Suprapubic skin (tissue), 4 donors: ENCODE results near the gene LANCL2. TPM values are rescaled to one million over a fixed set of nuclear protein-coding genes. Genes with fewer than 3 reads are reported as not detected.

ENCODE experiments used
- DNase-seq, 2 donors: peaks; one replicate each; pipeline ENCODE4 v3.0.0-alpha.2; 2019; ENCODE audit warnings: low spot score in 2 of 2
- H3K27ac ChIP-seq: fragments of 200-600 bp; sonication (generic); one replicate; pipeline ENCODE4 v1.5.1; 2019
- H3K27me3 ChIP-seq: fragments of 200-600 bp; sonication (generic); one replicate; pipeline ENCODE4 v1.5.1; 2019
- H3K36me3 ChIP-seq: fragments of 200-600 bp; sonication (generic); one replicate; pipeline ENCODE4 v1.5.1; 2019
- H3K4me1 ChIP-seq: fragments of 200-600 bp; sonication (generic); one replicate; pipeline ENCODE4 v1.5.1; 2019
- H3K4me3 ChIP-seq: fragments of 200-600 bp; sonication (generic); one replicate; pipeline ENCODE4 v1.5.1; 2019; ENCODE audit warnings: mild to moderate bottlenecking
- H3K9me3 ChIP-seq: fragments of 200-600 bp; sonication (generic); one replicate; pipeline ENCODE4 v1.5.1; 2019
- EP300 ChIP-seq: sonication (generic); formaldehyde crosslinking; IDR thresholded peaks from one replicate; pipeline ENCODE4 v1.6.1; 2017; ENCODE audit warnings: antibody characterized with exemption
- POLR2A ChIP-seq, 2 donors: fragments of 450-650 bp; IDR thresholded peaks; one replicate each; pipeline ENCODE4 v1.6.1; 2017; ENCODE audit warnings: antibody characterized with exemption in 2 of 2, mild to moderate bottlenecking in 2 of 2, moderate library complexity in 2 of 2
- POLR2AphosphoS5 ChIP-seq, 3 donors: sonication (generic); formaldehyde crosslinking; IDR thresholded peaks; one replicate each; pipeline ENCODE4 v1.6.1; 2017; ENCODE audit warnings: antibody characterized with exemption in 3 of 3
- WGBS: methylation state at CpG from one replicate; pipeline ENCODE4 v1.1.5; 2018; 5-methylcytosine and 5-hydroxymethylcytosine counted together
- total RNA-seq, 4 donors: library from RNA; depleted of rRNA; stranded (reverse); fragments of >200 nt; gene quantifications; one replicate each; pipeline ENCODE4 v1.1.0, GENCODE V29; 2016
- TF ChIP-seq, protein P1 (sequence below), 2 donors: fragments of 200-600 bp in 1 of 2; fragments of 450-650 bp in 1 of 2; sonication (generic) in 1 of 2; IDR thresholded peaks; one replicate each; pipeline ENCODE4 v1.5.1; 2016 to 2019; ENCODE audit warnings: antibody characterized with exemption in 2 of 2, mild to moderate bottlenecking in 1 of 2, moderate library complexity in 1 of 2

LANCL2 gene
- total RNA-seq, 4 donors from 2014 or later, result 11.4 to 22.9 (median 17.7) TPM

DNA sequence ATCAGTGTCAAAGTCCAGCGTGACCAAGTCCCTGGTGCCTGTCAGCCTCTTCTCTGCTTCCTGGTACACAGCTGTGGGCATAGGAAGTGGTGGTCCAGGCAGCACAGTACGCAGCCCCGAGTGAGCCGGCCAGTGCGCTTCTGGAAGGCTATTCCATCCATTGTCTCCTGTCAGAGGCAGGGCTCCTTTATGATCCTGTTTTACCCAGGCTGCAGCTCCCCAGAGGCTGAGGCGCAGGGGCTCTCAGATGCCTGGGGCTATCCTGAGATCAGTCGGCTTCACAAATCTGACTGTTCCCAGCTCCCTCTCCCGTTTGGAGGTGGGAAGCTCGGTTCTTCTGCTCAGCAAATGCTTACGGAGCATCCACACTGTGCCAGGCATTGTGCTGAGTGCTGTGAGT lies 70.3 kb downstream of the LANCL2 start:
- Histone ChIP-seq H3K4me3 (no peak overlapping the region), H3K9me3 (no peaks in the 10 kb centered on the region), H3K27me3 (no peaks in the 10 kb centered on the region), H3K4me1 (peaks cover 6% of the 10 kb centered on the region), H3K27ac (no peak overlapping the region), H3K36me3 (peaks cover 6% of the 10 kb centered on the region)
- WGBS, result 65% methylated on average over 6 of the region's 10 CpGs
- DNase-seq, result no peak
- TF ChIP-seq, protein P1, sequence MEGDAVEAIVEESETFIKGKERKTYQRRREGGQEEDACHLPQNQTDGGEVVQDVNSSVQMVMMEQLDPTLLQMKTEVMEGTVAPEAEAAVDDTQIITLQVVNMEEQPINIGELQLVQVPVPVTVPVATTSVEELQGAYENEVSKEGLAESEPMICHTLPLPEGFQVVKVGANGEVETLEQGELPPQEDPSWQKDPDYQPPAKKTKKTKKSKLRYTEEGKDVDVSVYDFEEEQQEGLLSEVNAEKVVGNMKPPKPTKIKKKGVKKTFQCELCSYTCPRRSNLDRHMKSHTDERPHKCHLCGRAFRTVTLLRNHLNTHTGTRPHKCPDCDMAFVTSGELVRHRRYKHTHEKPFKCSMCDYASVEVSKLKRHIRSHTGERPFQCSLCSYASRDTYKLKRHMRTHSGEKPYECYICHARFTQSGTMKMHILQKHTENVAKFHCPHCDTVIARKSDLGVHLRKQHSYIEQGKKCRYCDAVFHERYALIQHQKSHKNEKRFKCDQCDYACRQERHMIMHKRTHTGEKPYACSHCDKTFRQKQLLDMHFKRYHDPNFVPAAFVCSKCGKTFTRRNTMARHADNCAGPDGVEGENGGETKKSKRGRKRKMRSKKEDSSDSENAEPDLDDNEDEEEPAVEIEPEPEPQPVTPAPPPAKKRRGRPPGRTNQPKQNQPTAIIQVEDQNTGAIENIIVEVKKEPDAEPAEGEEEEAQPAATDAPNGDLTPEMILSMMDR (IDR thresholded peaks at IDR 0.05), result no peak
- no peak for TF ChIP-seq POLR2AphosphoS5 (IDR thresholded peaks at IDR 0.05)
- no peak for TF ChIP-seq EP300
- TF ChIP-seq POLR2A (IDR thresholded peaks at IDR 0.05), result no peak

DNA sequence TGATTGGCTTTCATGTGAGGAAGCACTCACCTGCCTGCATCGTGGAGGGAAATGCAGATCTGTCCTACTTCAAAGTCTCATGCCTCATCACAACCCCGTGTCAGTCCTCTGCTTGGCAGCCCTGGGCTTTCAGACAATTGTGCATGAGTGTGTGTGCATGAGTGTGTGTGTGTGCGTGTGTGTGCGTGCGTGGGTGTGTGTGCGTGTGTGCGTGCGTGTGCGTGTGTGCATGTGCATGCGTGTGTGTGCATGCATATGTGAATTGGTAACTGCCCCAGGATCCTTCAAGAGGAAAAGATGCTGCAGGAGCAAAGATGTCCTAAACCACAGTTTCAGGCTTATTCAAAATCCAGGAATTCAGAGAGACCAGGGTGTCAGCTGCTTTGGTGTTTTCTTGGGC lies 71.3 kb downstream of the LANCL2 start:
- TF ChIP-seq POLR2AphosphoS5 (IDR thresholded peaks at IDR 0.05), result no peak
- no peak for TF ChIP-seq EP300
- TF ChIP-seq POLR2A (IDR thresholded peaks at IDR 0.05), result no peak
- TF ChIP-seq, protein P1 (IDR thresholded peaks at IDR 0.05), result no peak
- DNase-seq, result no peak
- peaks cover 14% of the 10 kb centered on the region for H3K4me1 ChIP-seq
- no peak overlapping the region for H3K4me3 ChIP-seq
- 82% methylated on average over 10 of the region's 10 CpGs for WGBS
- no peaks in the 10 kb centered on the region for H3K27me3 ChIP-seq
- H3K9me3 ChIP-seq, result no peaks in the 10 kb centered on the region
- H3K27ac ChIP-seq, result no peak overlapping the region
- H3K36me3 ChIP-seq, result no peaks in the 10 kb centered on the region

DNA sequence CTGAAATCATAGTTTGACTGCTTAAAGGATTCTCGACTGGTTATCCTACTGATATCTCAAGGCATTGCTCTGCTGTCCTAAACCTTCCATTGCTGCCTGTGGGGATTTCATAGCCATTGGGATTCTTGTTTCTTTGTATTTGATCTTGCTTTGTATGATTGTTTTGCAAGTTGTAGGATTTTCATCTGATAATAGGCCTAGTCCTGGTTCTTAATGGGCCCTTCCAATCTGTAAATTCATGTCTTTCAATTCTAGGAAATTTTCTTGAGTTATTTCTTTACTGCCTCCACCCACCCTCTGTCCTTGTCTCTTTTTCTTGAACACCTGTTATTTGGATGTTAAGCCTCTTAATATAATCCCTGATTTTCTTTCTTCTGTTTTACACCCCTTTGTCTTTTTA lies 72.2 kb downstream of the LANCL2 start:
- Histone ChIP-seq H3K36me3 (no peaks in the 10 kb centered on the region), H3K27ac (no peak overlapping the region), H3K27me3 (no peaks in the 10 kb centered on the region), H3K9me3 (no peaks in the 10 kb centered on the region), H3K4me3 (no peak overlapping the region), H3K4me1 (peaks cover 20% of the 10 kb centered on the region)
- WGBS, result 85% methylated on average over 1 of the region's 1 CpG
- TF ChIP-seq POLR2A (IDR thresholded peaks at IDR 0.05) (no peak), EP300 (no peak), POLR2AphosphoS5 (IDR thresholded peaks at IDR 0.05) (no peak)
- TF ChIP-seq, protein P1 (IDR thresholded peaks at IDR 0.05), result no peak
- DNase-seq, result no peak

DNA sequence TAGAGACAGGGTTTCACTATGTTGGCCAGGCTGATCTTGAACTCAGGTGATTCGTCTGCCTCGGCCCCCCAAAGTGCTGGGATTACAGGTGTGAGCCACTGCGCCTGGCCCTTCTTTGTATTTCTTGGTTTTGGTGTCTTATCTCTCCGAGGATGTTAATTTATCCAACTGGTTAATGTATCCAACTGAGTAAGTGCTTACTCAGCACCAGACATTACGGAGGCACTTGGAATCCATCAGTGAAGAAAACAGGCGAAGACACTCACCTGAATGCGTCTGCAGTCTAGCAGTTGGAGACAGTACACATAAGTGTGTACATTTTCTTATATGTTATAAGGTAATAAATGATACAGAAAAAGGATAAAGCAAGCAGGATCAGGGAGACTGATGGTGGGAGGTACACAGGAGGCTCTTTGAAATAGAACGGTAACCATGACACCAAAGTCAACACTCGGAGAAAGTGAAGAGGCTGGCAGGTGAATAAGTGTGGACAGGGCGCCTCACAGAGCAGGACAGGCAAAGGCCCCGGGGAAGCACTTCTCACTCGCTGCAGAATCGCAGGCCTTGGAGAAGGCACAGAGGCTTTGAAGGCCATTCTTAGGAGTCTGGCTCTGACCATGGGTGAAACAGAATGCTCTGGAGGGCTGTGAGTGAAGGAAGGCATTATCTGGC lies 73.1 kb downstream of the LANCL2 start:
- Histone ChIP-seq H3K4me1 (peaks cover 20% of the 10 kb centered on the region), H3K9me3 (no peaks in the 10 kb centered on the region), H3K36me3 (no peaks in the 10 kb centered on the region), H3K27ac (no peak overlapping the region), H3K27me3 (no peaks in the 10 kb centered on the region), H3K4me3 (no peak overlapping the region)
- TF ChIP-seq POLR2A (IDR thresholded peaks at IDR 0.05), result no peak
- no peak for TF ChIP-seq EP300
- TF ChIP-seq, protein P1 (IDR thresholded peaks at IDR 0.05), result no peak
- WGBS, result 97% methylated on average over 13 of the region's 13 CpGs
- DNase-seq, result no peak

DNA sequence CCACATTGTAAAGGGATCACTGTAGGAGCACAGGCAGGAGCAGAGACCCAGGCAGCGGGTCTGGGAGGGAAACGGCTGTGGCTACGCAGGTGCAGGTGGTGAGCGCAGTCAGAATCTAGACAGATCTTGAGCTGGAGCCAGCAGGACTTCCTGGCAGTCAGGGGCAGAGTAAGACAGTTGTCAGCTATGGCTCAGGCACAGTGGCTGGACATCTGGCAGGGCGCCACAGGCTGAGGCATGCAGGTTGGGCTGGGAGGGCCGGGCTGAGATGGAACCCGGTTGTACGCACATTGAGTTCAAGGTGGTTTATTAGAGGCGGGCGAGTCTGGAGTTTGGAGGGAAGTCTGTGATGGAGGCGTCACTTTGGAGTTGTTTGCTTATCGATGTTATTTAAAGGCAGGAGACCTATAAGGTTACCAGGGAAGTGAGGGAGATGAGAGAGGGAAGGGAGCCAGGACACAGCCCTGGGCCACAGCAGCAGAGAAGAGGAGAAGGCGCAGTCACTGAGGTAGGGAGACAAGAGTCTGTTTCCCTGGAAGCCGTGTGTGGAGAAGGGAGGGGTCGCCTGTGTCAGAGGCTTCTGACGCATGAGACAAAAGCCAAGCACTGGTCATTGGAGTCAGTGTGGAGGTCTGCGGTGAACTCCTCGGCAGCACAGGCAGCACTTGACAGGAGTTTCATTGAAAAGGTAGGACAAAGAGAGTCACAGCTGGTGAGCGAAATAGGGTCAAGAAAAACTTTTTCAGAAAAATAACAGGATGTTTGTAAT lies 73.8 kb downstream of the LANCL2 start:
- 77% methylated on average over 19 of the region's 19 CpGs for WGBS
- Histone ChIP-seq H3K27me3 (no peaks in the 10 kb centered on the region), H3K9me3 (no peaks in the 10 kb centered on the region), H3K27ac (no peak overlapping the region), H3K36me3 (no peaks in the 10 kb centered on the region), H3K4me1 (peaks cover 20% of the 10 kb centered on the region), H3K4me3 (no peak overlapping the region)
- TF ChIP-seq EP300 (no peak), POLR2A (IDR thresholded peaks at IDR 0.05) (no peak)
- no peak for DNase-seq
